ENCODE data around the gene SCN4B.
A peak's percentile ranks its signal among the peaks of the same experiment; 100 is the strongest.

The SCN4B gene

DNA sequence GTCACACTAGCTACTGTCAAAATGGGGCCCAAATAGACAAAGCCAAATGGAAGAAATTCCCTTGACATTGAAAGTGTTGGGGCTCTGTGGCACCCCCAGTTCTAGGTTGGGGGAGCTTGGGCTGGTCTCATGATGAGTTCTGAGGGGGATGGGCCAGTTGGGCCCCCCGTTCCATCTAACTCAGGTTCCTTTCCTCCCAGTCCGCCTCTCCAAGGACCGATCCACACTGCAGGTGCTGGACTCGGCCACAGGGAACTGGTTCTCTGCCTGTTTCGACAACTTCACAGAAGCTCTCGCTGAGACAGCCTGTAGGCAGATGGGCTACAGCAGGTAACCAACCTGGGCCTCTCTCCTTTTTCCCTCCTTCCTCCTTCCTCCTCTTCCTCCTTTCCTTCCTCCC is 48.1 kb downstream of the SCN4B start:
- no peak for DNase-seq (ENCODE audit: low read depth in 1 of 2, low spot score in 1 of 2)

DNA sequence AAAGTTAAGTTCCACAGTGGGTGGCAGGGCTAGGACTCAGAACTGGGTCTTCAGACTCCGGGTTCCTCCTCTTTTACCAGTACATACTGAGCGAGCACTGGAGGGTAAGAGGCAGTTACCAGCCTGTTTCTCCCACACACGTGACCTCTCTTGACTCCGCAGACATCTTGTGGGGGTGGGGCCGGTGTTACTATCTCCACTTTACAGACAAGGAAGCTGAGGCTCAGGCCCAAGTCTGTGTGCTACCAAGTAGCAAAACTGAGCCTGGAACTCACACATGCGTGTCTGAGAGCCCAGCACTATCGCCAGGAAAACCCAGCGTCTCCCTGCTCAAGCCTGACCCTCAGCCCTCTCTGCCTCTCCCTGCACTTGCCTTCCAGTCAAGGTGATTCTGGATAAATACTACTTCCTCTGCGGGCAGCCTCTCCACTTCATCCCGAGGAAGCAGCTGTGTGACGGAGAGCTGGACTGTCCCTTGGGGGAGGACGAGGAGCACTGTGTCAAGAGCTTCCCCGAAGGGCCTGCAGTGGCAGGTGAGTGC is 49.8 kb downstream of the SCN4B start:
- TF ChIP-seq SPI1 (IDR thresholded peaks at IDR 0.05; ENCODE audit: borderline replicate concordance, low read depth) = no peak
- no peak for TF ChIP-seq GABPA (IDR thresholded peaks at IDR 0.05; ENCODE audit: low read depth)
- no peak for TF ChIP-seq POLR2AphosphoS5 (IDR thresholded peaks at IDR 0.05; ENCODE audit: low read depth)
- TF ChIP-seq, protein P1, sequence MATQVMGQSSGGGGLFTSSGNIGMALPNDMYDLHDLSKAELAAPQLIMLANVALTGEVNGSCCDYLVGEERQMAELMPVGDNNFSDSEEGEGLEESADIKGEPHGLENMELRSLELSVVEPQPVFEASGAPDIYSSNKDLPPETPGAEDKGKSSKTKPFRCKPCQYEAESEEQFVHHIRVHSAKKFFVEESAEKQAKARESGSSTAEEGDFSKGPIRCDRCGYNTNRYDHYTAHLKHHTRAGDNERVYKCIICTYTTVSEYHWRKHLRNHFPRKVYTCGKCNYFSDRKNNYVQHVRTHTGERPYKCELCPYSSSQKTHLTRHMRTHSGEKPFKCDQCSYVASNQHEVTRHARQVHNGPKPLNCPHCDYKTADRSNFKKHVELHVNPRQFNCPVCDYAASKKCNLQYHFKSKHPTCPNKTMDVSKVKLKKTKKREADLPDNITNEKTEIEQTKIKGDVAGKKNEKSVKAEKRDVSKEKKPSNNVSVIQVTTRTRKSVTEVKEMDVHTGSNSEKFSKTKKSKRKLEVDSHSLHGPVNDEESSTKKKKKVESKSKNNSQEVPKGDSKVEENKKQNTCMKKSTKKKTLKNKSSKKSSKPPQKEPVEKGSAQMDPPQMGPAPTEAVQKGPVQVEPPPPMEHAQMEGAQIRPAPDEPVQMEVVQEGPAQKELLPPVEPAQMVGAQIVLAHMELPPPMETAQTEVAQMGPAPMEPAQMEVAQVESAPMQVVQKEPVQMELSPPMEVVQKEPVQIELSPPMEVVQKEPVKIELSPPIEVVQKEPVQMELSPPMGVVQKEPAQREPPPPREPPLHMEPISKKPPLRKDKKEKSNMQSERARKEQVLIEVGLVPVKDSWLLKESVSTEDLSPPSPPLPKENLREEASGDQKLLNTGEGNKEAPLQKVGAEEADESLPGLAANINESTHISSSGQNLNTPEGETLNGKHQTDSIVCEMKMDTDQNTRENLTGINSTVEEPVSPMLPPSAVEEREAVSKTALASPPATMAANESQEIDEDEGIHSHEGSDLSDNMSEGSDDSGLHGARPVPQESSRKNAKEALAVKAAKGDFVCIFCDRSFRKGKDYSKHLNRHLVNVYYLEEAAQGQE (IDR thresholded peaks at IDR 0.05; ENCODE audit: insufficient replicate concordance, low read depth) = no peak
- TF ChIP-seq, protein P2, sequence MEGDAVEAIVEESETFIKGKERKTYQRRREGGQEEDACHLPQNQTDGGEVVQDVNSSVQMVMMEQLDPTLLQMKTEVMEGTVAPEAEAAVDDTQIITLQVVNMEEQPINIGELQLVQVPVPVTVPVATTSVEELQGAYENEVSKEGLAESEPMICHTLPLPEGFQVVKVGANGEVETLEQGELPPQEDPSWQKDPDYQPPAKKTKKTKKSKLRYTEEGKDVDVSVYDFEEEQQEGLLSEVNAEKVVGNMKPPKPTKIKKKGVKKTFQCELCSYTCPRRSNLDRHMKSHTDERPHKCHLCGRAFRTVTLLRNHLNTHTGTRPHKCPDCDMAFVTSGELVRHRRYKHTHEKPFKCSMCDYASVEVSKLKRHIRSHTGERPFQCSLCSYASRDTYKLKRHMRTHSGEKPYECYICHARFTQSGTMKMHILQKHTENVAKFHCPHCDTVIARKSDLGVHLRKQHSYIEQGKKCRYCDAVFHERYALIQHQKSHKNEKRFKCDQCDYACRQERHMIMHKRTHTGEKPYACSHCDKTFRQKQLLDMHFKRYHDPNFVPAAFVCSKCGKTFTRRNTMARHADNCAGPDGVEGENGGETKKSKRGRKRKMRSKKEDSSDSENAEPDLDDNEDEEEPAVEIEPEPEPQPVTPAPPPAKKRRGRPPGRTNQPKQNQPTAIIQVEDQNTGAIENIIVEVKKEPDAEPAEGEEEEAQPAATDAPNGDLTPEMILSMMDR (IDR thresholded peaks at IDR 0.05; ENCODE audit: insufficient read depth, low read length) = no peak
- H3K4me3 ChIP-seq (replicated peaks; ENCODE audit: insufficient read depth, low read length) = no peak overlapping the region
- H3K27ac ChIP-seq (replicated peaks) = no peak overlapping the region
- H3K27me3 ChIP-seq (ENCODE audit: insufficient read depth, poor library complexity, severe bottlenecking) = no peaks in the 10 kb centered on the region
- peak in 1 of 2 experiments; percentile 19 for DNase-seq (ENCODE audit: low read depth in 1 of 2, low spot score in 1 of 2)

More for the DNA sequence above, 48.1 kb downstream of the SCN4B start:
- H3K27me3 ChIP-seq (ENCODE audit: insufficient read depth, poor library complexity, severe bottlenecking) = no peaks in the 10 kb centered on the region
- no peak for TF ChIP-seq POLR2AphosphoS5 (IDR thresholded peaks at IDR 0.05; ENCODE audit: low read depth)
- TF ChIP-seq, protein P2 (IDR thresholded peaks at IDR 0.05; ENCODE audit: insufficient read depth, low read length) = no peak
- TF ChIP-seq GABPA (IDR thresholded peaks at IDR 0.05; ENCODE audit: low read depth) = no peak
- TF ChIP-seq, protein P1 (IDR thresholded peaks at IDR 0.05; ENCODE audit: insufficient replicate concordance, low read depth) = no peak
- TF ChIP-seq SPI1 (IDR thresholded peaks at IDR 0.05; ENCODE audit: borderline replicate concordance, low read depth) = no peak
- H3K4me3 ChIP-seq (replicated peaks; ENCODE audit: insufficient read depth, low read length) = no peak overlapping the region
- H3K27ac ChIP-seq (replicated peaks) = no peak overlapping the region

DNA sequence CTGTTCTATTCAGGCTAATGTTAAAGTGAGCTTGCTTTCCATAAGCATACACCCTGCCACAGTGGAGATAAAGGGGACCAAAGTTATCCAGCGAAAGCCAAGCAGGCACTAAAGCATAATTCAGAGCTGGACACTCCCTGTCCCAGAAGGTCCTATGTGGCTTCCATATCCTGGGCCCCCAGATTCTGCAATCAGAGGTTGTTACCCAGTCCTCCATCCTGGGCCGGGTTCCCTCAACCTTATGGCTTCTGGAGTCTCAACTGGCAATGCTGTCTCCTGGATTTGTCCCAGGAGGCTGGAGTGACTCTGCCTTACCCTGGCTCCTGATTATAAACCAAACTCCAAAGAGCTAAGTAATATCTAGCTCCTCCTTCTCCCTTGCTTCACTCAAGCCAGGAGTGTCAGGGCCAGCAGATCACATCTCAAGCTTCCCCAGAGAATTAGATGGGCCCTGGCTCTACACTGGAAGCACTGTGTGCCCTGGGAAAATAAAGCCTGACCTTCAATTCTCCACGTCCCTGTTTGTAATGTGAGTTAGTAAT is 51.9 kb downstream of the SCN4B start:
- no peak overlapping the region for H3K27ac ChIP-seq (replicated peaks)
- no peak overlapping the region for H3K4me3 ChIP-seq (replicated peaks; ENCODE audit: insufficient read depth, low read length)
- no peak for DNase-seq (ENCODE audit: low read depth in 1 of 2, low spot score in 1 of 2)
- TF ChIP-seq, protein P1 (IDR thresholded peaks at IDR 0.05; ENCODE audit: insufficient replicate concordance, low read depth) = no peak
- no peak for TF ChIP-seq SPI1 (IDR thresholded peaks at IDR 0.05; ENCODE audit: borderline replicate concordance, low read depth)
- no peak for TF ChIP-seq POLR2AphosphoS5 (IDR thresholded peaks at IDR 0.05; ENCODE audit: low read depth)
- TF ChIP-seq GABPA (IDR thresholded peaks at IDR 0.05; ENCODE audit: low read depth) = no peak
- TF ChIP-seq, protein P2 (IDR thresholded peaks at IDR 0.05; ENCODE audit: insufficient read depth, low read length) = no peak
- H3K27me3 ChIP-seq (ENCODE audit: insufficient read depth, poor library complexity, severe bottlenecking) = no peaks in the 10 kb centered on the region
